NB4 (cell line): ENCODE measurements around the gene C1orf21.

ENCODE experiments used
- CTCF ChIP-seq: IDR thresholded peaks from one replicate; pipeline ENCODE4 v1.5.1; 2012; ENCODE audit warnings: low read depth, low read length
- MYC ChIP-seq: IDR thresholded peaks from 2 replicates; pipeline ENCODE4 v1.6.1; 2011; ENCODE audit warnings: low read depth, low read length
- TF ChIP-seq, protein P1 (sequence below): IDR thresholded peaks from 2 replicates; pipeline ENCODE4 v1.6.1; 2011; ENCODE audit warnings: low read depth, low read length

- TF ChIP-seq CTCF = no peak
- TF ChIP-seq MYC = no peak
- TF ChIP-seq, protein P1, sequence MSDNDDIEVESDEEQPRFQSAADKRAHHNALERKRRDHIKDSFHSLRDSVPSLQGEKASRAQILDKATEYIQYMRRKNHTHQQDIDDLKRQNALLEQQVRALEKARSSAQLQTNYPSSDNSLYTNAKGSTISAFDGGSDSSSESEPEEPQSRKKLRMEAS = no peak
Observed at GRCh38 chr1:184637664-184638240, 250.9 kb downstream of the C1orf21 start.
